ENCODE measurements around the gene CDIPT. TPM values are rescaled to one million over a fixed set of nuclear protein-coding genes. Genes with fewer than 3 reads are reported as not detected.

Gene CDIPT
- total and polyA plus RNA-seq, 2 of the 13 experiments (the other 11 are each of a cell fraction or from before 2014, with no cell fraction given) = 54.9 to 97.5 TPM

- TF ChIP-seq, protein P1, sequence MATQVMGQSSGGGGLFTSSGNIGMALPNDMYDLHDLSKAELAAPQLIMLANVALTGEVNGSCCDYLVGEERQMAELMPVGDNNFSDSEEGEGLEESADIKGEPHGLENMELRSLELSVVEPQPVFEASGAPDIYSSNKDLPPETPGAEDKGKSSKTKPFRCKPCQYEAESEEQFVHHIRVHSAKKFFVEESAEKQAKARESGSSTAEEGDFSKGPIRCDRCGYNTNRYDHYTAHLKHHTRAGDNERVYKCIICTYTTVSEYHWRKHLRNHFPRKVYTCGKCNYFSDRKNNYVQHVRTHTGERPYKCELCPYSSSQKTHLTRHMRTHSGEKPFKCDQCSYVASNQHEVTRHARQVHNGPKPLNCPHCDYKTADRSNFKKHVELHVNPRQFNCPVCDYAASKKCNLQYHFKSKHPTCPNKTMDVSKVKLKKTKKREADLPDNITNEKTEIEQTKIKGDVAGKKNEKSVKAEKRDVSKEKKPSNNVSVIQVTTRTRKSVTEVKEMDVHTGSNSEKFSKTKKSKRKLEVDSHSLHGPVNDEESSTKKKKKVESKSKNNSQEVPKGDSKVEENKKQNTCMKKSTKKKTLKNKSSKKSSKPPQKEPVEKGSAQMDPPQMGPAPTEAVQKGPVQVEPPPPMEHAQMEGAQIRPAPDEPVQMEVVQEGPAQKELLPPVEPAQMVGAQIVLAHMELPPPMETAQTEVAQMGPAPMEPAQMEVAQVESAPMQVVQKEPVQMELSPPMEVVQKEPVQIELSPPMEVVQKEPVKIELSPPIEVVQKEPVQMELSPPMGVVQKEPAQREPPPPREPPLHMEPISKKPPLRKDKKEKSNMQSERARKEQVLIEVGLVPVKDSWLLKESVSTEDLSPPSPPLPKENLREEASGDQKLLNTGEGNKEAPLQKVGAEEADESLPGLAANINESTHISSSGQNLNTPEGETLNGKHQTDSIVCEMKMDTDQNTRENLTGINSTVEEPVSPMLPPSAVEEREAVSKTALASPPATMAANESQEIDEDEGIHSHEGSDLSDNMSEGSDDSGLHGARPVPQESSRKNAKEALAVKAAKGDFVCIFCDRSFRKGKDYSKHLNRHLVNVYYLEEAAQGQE (IDR thresholded peaks at IDR 0.05; ENCODE audit: borderline replicate concordance in 1 of 2, low read depth in 1 of 2, low read length in 2 of 2) = no peak; a peak in 2 of 4 replicates
- peak; percentile 97; the same call in 1 of the 2 replicates for TF ChIP-seq HOXA9 (CRISPR knock-in tag; IDR thresholded peaks at IDR 0.05; ENCODE audit: borderline replicate concordance)
- TF ChIP-seq HHEX (CRISPR knock-in tag; IDR thresholded peaks at IDR 0.05) = no peak
- TF ChIP-seq GLI4 (CRISPR knock-in tag; IDR thresholded peaks at IDR 0.05; ENCODE audit: borderline replicate concordance) = peak; percentile 99; the same call in 1 of the 2 replicates
- no peak for TF ChIP-seq ZNF644 (CRISPR knock-in tag; IDR thresholded peaks at IDR 0.05; ENCODE audit: low read depth)
- no peak for TF ChIP-seq NFIB (CRISPR knock-in tag; IDR thresholded peaks at IDR 0.05; ENCODE audit: borderline replicate concordance)
- TF ChIP-seq ZNF879 (CRISPR knock-in tag; IDR thresholded peaks at IDR 0.05) = peak; percentile 88
- TF ChIP-seq ZNF720 (CRISPR knock-in tag; IDR thresholded peaks at IDR 0.05) = no peak
- TF ChIP-seq HBP1 (CRISPR knock-in tag; IDR thresholded peaks at IDR 0.05; ENCODE audit: low read depth) = peak; percentile 77; the same call in 1 of the 2 replicates
- TF ChIP-seq, protein P2, sequence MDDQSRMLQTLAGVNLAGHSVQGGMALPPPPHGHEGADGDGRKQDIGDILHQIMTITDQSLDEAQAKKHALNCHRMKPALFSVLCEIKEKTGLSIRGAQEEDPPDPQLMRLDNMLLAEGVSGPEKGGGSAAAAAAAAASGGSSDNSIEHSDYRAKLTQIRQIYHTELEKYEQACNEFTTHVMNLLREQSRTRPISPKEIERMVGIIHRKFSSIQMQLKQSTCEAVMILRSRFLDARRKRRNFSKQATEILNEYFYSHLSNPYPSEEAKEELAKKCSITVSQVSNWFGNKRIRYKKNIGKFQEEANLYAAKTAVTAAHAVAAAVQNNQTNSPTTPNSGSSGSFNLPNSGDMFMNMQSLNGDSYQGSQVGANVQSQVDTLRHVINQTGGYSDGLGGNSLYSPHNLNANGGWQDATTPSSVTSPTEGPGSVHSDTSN (CRISPR knock-in tag; IDR thresholded peaks at IDR 0.05; ENCODE audit: borderline replicate concordance) = no peak
- TF ChIP-seq ZNF230 (CRISPR knock-in tag; IDR thresholded peaks at IDR 0.05) = no peak; the same call in 1 of the 2 replicates
- no peak; the same call in 1 of the 2 replicates for TF ChIP-seq HNF4G (IDR thresholded peaks at IDR 0.05; ENCODE audit: borderline replicate concordance, low read depth, low read length)
- no peak for TF ChIP-seq HNF4G (CRISPR knock-in tag; IDR thresholded peaks at IDR 0.05; ENCODE audit: borderline replicate concordance, low read depth)
- TF ChIP-seq ZFX (CRISPR knock-in tag; IDR thresholded peaks at IDR 0.05; ENCODE audit: low read depth) = no peak
- TF ChIP-seq FUBP1 (CRISPR knock-in tag; IDR thresholded peaks at IDR 0.05; ENCODE audit: borderline replicate concordance) = no peak
- TF ChIP-seq, protein P3, sequence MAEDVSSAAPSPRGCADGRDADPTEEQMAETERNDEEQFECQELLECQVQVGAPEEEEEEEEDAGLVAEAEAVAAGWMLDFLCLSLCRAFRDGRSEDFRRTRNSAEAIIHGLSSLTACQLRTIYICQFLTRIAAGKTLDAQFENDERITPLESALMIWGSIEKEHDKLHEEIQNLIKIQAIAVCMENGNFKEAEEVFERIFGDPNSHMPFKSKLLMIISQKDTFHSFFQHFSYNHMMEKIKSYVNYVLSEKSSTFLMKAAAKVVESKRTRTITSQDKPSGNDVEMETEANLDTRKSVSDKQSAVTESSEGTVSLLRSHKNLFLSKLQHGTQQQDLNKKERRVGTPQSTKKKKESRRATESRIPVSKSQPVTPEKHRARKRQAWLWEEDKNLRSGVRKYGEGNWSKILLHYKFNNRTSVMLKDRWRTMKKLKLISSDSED (CRISPR knock-in tag; IDR thresholded peaks at IDR 0.05) = no peak
- TF ChIP-seq RAD51 (IDR thresholded peaks at IDR 0.05; ENCODE audit: borderline replicate concordance) = no peak
- peak; percentile 88 for TF ChIP-seq TAF15 (IDR thresholded peaks at IDR 0.05; ENCODE audit: low read depth, low read length, poor library complexity, severe bottlenecking)
- no peak; the same call in 1 of the 2 replicates for TF ChIP-seq PHF8 (CRISPR knock-in tag; IDR thresholded peaks at IDR 0.05)
Observed at GRCh38 chr16:29900102-29900887, 37.3 kb upstream of the CDIPT start, which contains the start of gene ASPHD1 (continued).
